GM18519 (cell line): ENCODE measurements around the gene DCHS2.
A peak's percentile ranks its signal among the peaks of the same experiment; 100 is the strongest.

ENCODE experiments used
- ATAC-seq: cut with Tn5 transposase; IDR thresholded peaks from one replicate; pipeline ENCODE4 v1.9.1; 2021; ENCODE audit warnings: mild to moderate bottlenecking, moderate library complexity; ENCODE audit not compliant: unreplicated experiment, low FRiP score

Gene DCHS2

GRCh38 chr4:154490234-154490582, 1.4 kb downstream of the DCHS2 start:
- no peak for ATAC-seq

- ATAC-seq = no peak
These were observed 1.9 kb downstream of the DCHS2 start for GRCh38 chr4:154489558-154490233.

DNA sequence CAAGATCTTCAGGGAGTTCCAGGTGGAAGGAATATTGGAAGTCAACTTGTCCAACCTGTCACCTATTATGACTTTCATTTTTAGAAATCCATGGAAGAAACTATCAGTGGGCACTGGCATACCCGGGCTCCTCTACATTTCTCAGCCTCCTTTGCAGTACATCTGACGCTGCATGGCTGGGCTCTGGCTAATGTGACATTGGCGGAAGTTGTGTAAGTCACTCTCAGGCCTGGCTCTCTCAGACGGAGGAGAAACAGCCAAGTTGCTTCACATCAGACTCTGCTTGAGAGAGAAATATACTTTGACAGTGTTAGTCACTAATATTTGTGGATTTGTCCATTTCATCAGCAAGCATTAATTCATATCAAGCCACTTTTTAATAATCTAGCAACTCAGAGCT, 4.5 kb downstream of the DCHS2 start:
- ATAC-seq = no peak

DNA sequence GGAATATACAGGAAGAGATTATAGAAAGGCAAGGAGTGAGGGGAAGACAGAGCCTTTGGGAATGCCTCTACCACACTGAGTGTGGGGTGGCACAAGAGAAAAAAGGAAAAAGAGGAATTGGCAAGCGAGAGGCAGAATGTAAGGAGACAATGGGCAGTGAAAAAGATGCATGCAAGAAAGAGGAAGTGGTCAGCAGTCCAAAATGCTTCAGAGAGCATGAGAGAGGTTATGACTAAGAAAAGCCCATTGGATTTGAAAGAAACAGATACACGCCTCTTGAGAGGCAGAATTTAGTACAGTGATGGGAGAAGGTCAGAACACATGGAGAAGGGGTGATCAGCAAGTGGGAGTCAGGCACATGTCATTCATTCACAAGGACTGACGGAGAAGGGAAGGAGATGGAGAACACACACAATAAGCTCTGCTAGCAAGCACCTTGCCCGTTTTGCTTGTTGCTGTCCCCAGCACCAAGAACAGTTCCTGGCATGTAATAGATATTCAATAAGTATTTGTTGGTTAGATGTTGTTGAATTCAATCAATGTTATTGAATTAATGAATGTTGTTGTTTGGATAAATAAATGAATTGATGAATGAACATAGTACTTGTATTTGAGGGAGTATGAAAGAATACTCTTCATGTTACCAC, 6.3 kb downstream of the DCHS2 start:
- peak; percentile 95 for ATAC-seq

DNA sequence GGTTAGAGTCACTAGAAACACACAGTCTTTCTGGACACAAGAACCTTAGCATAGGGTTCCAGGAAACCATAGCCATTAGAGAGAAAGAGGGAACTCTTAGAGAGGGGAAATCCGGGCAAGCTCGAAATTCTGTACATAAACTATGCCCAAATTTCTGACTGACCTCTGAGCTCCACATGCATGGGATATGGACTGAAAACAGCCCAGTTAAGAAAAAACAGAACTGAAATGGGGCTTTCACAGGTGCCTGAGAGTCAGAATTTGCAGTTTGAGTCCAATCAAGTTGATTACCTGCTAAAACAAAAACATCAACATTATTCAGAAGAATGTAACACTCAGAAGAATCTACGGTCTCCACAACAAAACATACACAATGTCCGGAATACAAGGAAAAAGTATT, 13.1 kb downstream of the DCHS2 start:
- peak; percentile 18 for ATAC-seq

GRCh38 chr4:154478128-154478527, 13.5 kb downstream of the DCHS2 start:
- ATAC-seq = peak; percentile 92

GRCh38 chr4:154476232-154476631, 15.4 kb downstream of the DCHS2 start:
- no peak for ATAC-seq

- no peak for ATAC-seq
These were observed 15.8 kb downstream of the DCHS2 start for GRCh38 chr4:154475820-154476219.

DNA sequence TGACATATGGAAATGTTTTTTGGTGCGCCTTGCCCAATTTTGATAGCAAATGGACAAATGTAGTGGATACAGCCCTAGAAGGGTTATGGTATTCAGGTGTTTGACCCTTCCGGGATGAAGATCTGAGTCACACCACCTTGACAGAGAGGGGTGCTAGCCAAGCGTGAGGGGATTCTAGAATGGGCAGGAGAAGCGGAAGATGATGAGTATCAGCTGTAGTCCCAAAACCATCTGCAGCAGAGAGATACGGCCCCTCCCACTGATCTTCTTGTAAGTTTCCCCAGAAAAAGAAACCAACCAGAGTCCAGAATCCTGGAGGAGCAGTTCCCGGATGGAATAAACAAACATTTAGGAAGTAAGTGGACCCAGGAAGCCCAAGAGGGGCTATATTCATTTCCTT, 18.1 kb downstream of the DCHS2 start:
- ATAC-seq = no peak

GRCh38 chr4:154472858-154473257, 18.7 kb downstream of the DCHS2 start:
- ATAC-seq = no peak

- ATAC-seq = no peak
These were observed 19.9 kb downstream of the DCHS2 start for GRCh38 chr4:154471526-154472331.

DNA sequence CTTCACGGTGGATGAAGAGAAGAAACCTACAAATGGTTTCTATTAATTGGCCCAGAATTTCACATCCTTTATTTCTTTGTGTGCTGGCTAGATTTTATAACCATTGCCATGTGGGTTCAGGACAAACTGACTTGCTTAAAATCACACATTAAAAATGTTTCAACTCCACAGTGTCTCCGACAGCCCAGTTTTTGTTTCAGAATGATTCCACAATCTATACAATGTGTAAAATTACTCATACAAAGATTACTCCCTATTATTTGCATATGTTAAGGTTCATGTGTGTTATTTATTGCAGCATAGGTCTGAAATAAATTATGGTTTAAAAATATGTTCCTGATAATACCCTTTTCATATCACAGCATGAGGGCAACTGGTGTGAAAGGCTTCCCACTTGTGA, 20.6 kb downstream of the DCHS2 start:
- peak; percentile 92 for ATAC-seq

- no peak for ATAC-seq
These were observed 23.7 kb downstream of the DCHS2 start for GRCh38 chr4:154467886-154468285.

GRCh38 chr4:154466336-154466735, 25.3 kb downstream of the DCHS2 start:
- no peak for ATAC-seq

DNA sequence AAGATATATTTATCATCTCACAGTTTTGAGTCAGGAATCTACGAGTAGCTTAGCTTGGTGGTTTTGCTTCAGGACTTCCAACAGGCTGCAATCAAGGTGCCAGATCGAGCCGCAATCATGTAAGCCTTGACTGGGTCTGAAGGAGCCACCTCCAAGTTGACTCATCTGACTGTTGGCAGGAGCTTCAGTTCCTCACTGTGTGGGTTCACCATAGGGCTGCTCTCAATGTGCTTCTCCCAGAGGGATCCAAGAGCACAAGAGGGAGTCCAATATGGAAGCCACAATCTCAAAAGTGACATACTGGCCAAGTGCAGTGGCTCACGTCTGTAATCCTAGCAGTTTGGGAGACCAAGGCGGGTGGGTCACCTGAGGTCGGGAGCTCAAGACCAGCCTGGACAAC, 26.5 kb downstream of the DCHS2 start:
- no peak for ATAC-seq

GRCh38 chr4:154464654-154465053, 26.9 kb downstream of the DCHS2 start:
- ATAC-seq = no peak

DNA sequence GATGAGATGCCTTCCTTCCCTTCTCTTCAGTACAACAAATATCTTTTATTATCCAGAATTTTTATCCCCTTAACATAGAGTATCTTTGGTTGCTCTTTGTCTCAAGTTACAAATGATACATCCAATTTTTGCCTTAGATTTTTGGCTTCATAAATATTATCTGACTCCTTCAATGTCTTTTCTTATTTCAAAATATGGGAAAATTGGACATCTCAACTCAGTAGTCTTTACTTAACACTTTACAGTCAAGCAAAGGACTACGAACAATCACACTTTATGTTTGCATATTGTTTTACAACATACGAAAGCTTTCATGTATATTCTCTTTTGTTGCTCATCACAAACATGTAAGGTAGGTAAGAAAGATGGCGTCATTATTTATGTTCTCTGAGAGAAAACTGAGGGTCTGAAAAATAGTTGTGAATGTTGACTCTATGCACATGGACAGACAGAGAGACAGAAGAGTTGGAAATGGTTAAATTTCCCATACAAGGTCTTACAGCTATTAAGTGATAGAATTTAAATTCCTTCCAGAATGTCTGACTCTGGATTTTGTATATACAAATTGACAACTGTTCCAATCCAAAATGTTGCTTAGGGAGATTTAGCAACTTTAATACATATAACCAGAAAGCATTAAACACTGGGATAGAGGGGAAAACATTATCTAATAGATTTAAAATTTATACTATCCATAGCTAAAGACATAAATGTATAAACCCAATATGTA, 29.4 kb downstream of the DCHS2 start:
- ATAC-seq = no peak

GRCh38 chr4:154457471-154457870, 34.1 kb downstream of the DCHS2 start:
- no peak for ATAC-seq

- no peak for ATAC-seq
These were observed 34.7 kb downstream of the DCHS2 start for GRCh38 chr4:154456889-154457288.

GRCh38 chr4:154456240-154456639, 35.4 kb downstream of the DCHS2 start:
- ATAC-seq = no peak

DNA sequence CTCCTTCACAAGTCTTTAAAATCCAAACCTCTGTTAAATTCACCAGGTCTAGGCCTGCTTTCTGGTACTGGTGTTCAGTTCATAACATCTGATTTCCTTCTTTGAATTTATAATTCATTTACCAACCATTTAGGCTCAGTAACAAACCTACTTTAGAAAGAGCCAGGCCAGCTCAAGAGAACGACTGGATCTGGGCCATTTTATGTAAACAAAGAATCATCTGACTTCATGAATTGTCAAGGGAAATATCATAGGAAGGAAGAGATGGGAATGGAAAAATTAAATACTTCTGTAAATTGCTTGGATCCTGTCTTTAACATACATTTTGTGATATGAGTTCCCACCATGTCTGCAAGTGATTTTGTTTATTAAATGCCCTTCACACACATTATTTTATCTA, 36.5 kb downstream of the DCHS2 start:
- no peak for ATAC-seq
